Tibial nerve (tissue), 4 donors: ENCODE data around the gene RALA. TPM values are rescaled to one million over a fixed set of nuclear protein-coding genes. Genes with fewer than 3 reads are reported as not detected.

Experiments
- DNase-seq, 2 donors: peaks; one replicate each; pipeline ENCODE4 v3.0.0-alpha.2; 2019; ENCODE audit warnings: low spot score in 2 of 2
- H3K27ac ChIP-seq, 4 donors: fragments of 200-600 bp; sonication (generic) in 3 of 4; one replicate each; pipeline ENCODE4 v1.5.1; 2017 to 2019; ENCODE audit warnings: mild to moderate bottlenecking in 1 of 4
- H3K27me3 ChIP-seq, 2 donors: fragments of 200-600 bp; sonication (generic) in 1 of 2; one replicate each; pipeline versions ENCODE4 v1.5.1 to v1.6.0; 2017 to 2019
- H3K36me3 ChIP-seq, 3 donors: fragments of 200-600 bp; sonication (generic); one replicate each; pipeline ENCODE4 v1.5.1; 2018 to 2019
- H3K4me1 ChIP-seq, 4 donors: fragments of 200-600 bp; sonication (generic) in 3 of 4; one replicate each; pipeline ENCODE4 v1.5.1; 2017 to 2019
- H3K4me3 ChIP-seq, 4 donors: fragments of 200-600 bp; sonication (generic) in 3 of 4; one replicate each; pipeline ENCODE4 v1.5.1; 2017 to 2019; ENCODE audit warnings: mild to moderate bottlenecking in 1 of 4, moderate library complexity in 1 of 4
- H3K9me3 ChIP-seq, 4 donors: fragments of 200-600 bp; sonication (generic) in 3 of 4; one replicate each; pipeline ENCODE4 v1.5.1; 2017 to 2019
- CTCF ChIP-seq, 5 experiments: fragments of 200-600 bp in 3 of 5; fragments of 450-650 bp in 2 of 5; sonication (generic) in 3 of 5; IDR thresholded peaks; one replicate each; pipeline ENCODE4 v1.5.1; 2016 to 2019; ENCODE audit warnings: antibody characterized with exemption in 5 of 5, mild to moderate bottlenecking in 3 of 5, moderate library complexity in 2 of 5
- EP300 ChIP-seq, 2 donors: sonication (generic); formaldehyde crosslinking; IDR thresholded peaks; one replicate each; pipeline ENCODE4 v1.6.1; 2017; ENCODE audit warnings: antibody characterized with exemption in 2 of 2, mild to moderate bottlenecking in 1 of 2
- POLR2A ChIP-seq, 2 donors: fragments of 450-650 bp; IDR thresholded peaks; one replicate each; pipeline ENCODE4 v1.6.1; 2017; ENCODE audit warnings: antibody characterized with exemption in 2 of 2, mild to moderate bottlenecking in 2 of 2, moderate library complexity in 2 of 2
- WGBS, 2 donors: methylation state at CpG; one replicate each; pipeline ENCODE4 v1.1.5; 2018; 5-methylcytosine and 5-hydroxymethylcytosine counted together
- total RNA-seq, 4 donors: library from RNA; depleted of rRNA; stranded (reverse); fragments of >200 nt; gene quantifications; one replicate each; pipeline ENCODE4 v1.1.0, GENCODE V29; 2016

RALA gene
- total RNA-seq, 4 donors from 2014 or later: 16.7 to 38.2 (median 23.9) TPM

DNA sequence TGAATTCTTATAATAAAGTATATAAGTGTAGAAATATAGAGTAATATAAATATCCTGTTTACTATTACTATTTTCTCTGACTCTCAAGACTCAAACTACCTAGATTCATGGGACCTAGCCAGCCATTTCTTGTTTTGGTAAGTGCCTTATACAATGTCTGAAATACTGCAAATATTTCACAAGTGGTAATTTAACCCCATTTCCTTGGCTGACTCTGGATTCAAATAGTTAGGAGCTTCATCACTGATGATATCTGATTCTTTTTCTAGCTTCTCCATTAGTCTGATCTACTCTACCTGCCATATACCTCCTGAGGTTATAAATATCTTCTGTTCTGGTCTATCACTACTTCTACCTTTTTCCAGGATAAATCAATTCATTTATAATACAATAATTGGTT is 6.4 kb upstream of the RALA start:
- TF ChIP-seq CTCF (IDR thresholded peaks at IDR 0.05): no peak
- TF ChIP-seq POLR2A (IDR thresholded peaks at IDR 0.05): no peak
- TF ChIP-seq EP300 (IDR thresholded peaks at IDR 0.05): no peak

DNA sequence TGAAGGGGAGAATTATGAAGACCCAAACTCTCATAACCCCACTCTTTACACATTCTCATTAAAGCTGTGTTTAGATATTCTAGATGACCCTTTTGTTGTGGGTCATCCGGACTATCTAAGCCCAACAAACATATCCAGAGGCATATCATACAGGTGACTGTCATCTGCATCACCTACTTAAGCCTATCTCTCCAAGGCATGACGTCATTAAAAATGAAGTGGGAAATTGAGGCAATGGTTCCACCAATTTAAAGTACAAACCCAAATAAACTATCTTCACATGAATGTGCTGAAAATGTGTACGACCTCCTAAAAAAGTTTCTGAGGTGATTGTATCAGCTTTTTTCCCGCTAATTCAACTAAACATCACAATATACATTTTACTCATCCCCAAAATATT is 4.5 kb upstream of the RALA start:
- 89 to 94% methylated on average over 4 of the region's 4 CpGs for WGBS, 2 donors
- H3K27ac ChIP-seq: no peak overlapping the region
- DNase-seq: no peak
- H3K27me3 ChIP-seq: no peaks in the 10 kb centered on the region
- H3K4me3 ChIP-seq: no peak overlapping the region
- H3K9me3 ChIP-seq: no peaks in the 10 kb centered on the region
- H3K4me1 ChIP-seq: peaks cover 0 to 11% (median 2%) of the 10 kb centered on the region in 4 donors
- H3K36me3 ChIP-seq: no peaks in the 10 kb centered on the region
- TF ChIP-seq POLR2A (IDR thresholded peaks at IDR 0.05): no peak
- no peak for TF ChIP-seq EP300 (IDR thresholded peaks at IDR 0.05)
- TF ChIP-seq CTCF (IDR thresholded peaks at IDR 0.05): no peak

More for the DNA sequence above, 6.4 kb upstream of the RALA start:
- no peaks in the 10 kb centered on the region for H3K9me3 ChIP-seq
- H3K36me3 ChIP-seq: no peaks in the 10 kb centered on the region
- DNase-seq: no peak
- H3K27ac ChIP-seq: no peak overlapping the region
- no peaks in the 10 kb centered on the region for H3K27me3 ChIP-seq
- H3K4me3 ChIP-seq: no peak overlapping the region
- H3K4me1 ChIP-seq: peaks cover 0 to 4% (median 0%) of the 10 kb centered on the region in 4 donors

DNA sequence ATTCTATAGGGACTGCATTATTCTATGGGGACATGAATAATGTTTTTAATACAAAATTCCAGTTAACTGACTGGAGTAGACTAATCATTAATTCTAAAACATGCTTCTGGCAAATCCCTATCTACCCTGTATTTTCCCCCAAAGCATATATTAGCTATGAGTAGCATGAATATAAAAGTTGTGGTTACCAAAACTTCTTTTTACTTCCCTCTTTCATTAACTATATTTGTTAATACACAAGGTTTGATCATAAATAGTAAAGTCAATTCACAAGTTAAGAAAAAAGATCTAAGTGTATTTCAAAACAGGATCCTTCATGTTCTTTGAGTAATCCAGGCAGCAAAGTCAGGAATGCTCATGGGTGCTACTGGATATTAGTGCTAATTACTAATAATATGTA is 2.9 kb upstream of the RALA start:
- no peak for TF ChIP-seq CTCF (IDR thresholded peaks at IDR 0.05)
- no peak for TF ChIP-seq POLR2A (IDR thresholded peaks at IDR 0.05)
- no peak for TF ChIP-seq EP300 (IDR thresholded peaks at IDR 0.05)
- no peaks in the 10 kb centered on the region for H3K36me3 ChIP-seq

GRCh38 chr7:39621261-39621660 is 2.1 kb upstream of the RALA start:
- no peak overlapping the region for H3K4me3 ChIP-seq
- no peak overlapping the region for H3K27ac ChIP-seq
- no peak for DNase-seq
- no peaks in the 10 kb centered on the region for H3K36me3 ChIP-seq
- no peaks in the 10 kb centered on the region for H3K9me3 ChIP-seq
- no peaks in the 10 kb centered on the region for H3K27me3 ChIP-seq
- H3K4me1 ChIP-seq: peaks cover 0 to 31% (median 15%) of the 10 kb centered on the region in 4 donors
- TF ChIP-seq EP300 (IDR thresholded peaks at IDR 0.05) (no peak), CTCF (IDR thresholded peaks at IDR 0.05) (no peak)
- WGBS, 2 donors: 44 to 54% methylated on average over 1 of the region's 1 CpG

More for the DNA sequence above, 2.9 kb upstream of the RALA start:
- DNase-seq: no peak
- Histone ChIP-seq H3K27me3 (no peaks in the 10 kb centered on the region), H3K4me3 (no peak overlapping the region), H3K9me3 (no peaks in the 10 kb centered on the region), H3K4me1 (peaks cover 0 to 24% (median 14%) of the 10 kb centered on the region in 4 donors), H3K27ac (no peak overlapping the region)

DNA sequence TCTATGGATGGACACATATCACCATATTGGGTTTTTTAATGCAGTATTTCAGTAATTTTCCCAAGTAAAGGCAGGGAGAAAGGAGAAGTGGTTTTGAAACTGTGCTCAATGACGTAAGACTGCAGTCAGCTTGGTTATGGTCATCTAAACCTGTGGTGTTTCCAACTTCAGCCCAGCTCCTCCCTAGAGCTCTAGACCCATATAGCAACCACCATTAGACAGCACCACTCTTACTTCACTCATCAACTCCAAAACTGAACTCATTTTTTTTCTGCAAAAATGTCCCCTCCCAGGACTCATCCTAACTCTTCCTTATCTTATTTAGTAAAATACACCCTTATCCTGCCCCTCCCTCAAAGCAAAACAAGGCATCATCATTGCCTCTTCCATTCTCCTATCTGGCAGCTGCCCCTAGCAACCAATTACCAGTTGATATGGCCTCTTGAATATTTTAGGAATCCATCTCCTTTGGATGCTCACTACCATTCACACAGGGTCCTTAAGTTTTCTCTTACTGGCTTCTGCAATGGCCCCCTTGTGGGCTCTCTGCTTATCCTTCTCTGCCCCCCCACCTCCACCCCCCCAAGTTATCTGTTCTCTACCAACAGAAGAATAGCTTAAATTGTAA is 1.5 kb upstream of the RALA start:
- TF ChIP-seq CTCF (IDR thresholded peaks at IDR 0.05): no peak
- no peak for TF ChIP-seq EP300 (IDR thresholded peaks at IDR 0.05)
- TF ChIP-seq POLR2A (IDR thresholded peaks at IDR 0.05): no peak
- H3K4me3 ChIP-seq: no peak overlapping the region
- H3K9me3 ChIP-seq: no peaks in the 10 kb centered on the region
- 80 to 81% methylated on average over 1 of the region's 1 CpG for WGBS, 2 donors
- H3K36me3 ChIP-seq: no peaks in the 10 kb centered on the region
- H3K27me3 ChIP-seq: no peaks in the 10 kb centered on the region
- H3K27ac ChIP-seq: peak overlapping the region in 1 of 4 donors; percentile 8
- H3K4me1 ChIP-seq: peaks cover 0 to 37% (median 15%) of the 10 kb centered on the region in 4 donors
- DNase-seq: no peak
